Measurements from ENCODE around the gene TTC7B.

Gene TTC7B

GRCh38 chr14:90654831-90655276 lies 161.4 kb downstream of the TTC7B start:
- no peaks in the 10 kb centered on the region for H3K27me3 ChIP-seq (ENCODE audit: insufficient read depth, low read length, poor library complexity)
- no peak overlapping the region for H3K4me2 ChIP-seq (ENCODE audit: insufficient read depth, low read length)
- H3K36me3 ChIP-seq (ENCODE audit: insufficient read depth, low read length), result no peaks in the 10 kb centered on the region
- no peaks in the 10 kb centered on the region for H4K20me1 ChIP-seq (ENCODE audit: insufficient read depth, low read length)
- DNase-seq, result no peak
- no peaks in the 10 kb centered on the region for H3K9me3 ChIP-seq (ENCODE audit: insufficient read depth, low read length, severe bottlenecking)
- H3K27ac ChIP-seq (ENCODE audit: low read length), result no peak overlapping the region
- H3K4me1 ChIP-seq (ENCODE audit: insufficient read depth, low read length), result no peaks in the 10 kb centered on the region
- H3K79me2 ChIP-seq (ENCODE audit: insufficient read depth, low read length), result no peaks in the 10 kb centered on the region
- no peak overlapping the region for H3K9ac ChIP-seq (ENCODE audit: low read depth, low read length)
- no peak overlapping the region for H3K4me3 ChIP-seq (ENCODE audit: low read depth in 1 of 2, low read length in 2 of 2)
- TF ChIP-seq EZH2 (IDR thresholded peaks at IDR 0.05; ENCODE audit: borderline replicate concordance, low read depth, low read length, severe bottlenecking), result no peak
- no peak for TF ChIP-seq CTCF (IDR thresholded peaks at IDR 0.05; ENCODE audit: borderline replicate concordance, extremely low read depth, low read length, poor library complexity, severe bottlenecking)
- ATAC-seq (ENCODE audit: insufficient read depth, low read depth), result no peak
- no peak overlapping the region for H2AFZ ChIP-seq (ENCODE audit: low read depth, low read length)

DNA sequence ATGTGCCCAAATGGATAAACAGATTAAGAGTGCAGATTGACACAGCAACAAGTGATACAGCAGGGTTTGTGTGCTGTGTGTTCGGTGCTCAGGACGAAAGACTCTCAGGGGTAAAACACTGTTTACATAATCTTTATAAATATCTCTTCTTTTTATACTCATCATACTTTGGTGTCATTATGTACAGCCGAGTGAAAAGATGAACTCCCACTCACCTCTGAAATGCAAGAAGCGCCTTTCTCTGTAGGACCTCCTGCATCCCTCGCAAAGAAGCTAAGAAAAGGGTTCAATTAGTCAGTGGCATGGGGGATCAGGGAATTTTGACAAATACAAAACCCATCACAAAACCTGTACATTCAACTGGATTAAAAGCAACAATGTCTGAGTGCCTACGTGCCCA lies 163.6 kb downstream of the TTC7B start:
- Histone ChIP-seq H3K4me3 (ENCODE audit: low read depth in 1 of 2, low read length in 2 of 2) (no peak overlapping the region), H3K9me3 (ENCODE audit: insufficient read depth, low read length, severe bottlenecking) (no peaks in the 10 kb centered on the region), H2AFZ (ENCODE audit: low read depth, low read length) (no peak overlapping the region), H3K4me2 (ENCODE audit: insufficient read depth, low read length) (no peak overlapping the region), H4K20me1 (ENCODE audit: insufficient read depth, low read length) (no peaks in the 10 kb centered on the region), H3K36me3 (ENCODE audit: insufficient read depth, low read length) (no peaks in the 10 kb centered on the region), H3K4me1 (ENCODE audit: insufficient read depth, low read length) (no peaks in the 10 kb centered on the region), H3K79me2 (ENCODE audit: insufficient read depth, low read length) (no peaks in the 10 kb centered on the region), H3K9ac (ENCODE audit: low read depth, low read length) (no peak overlapping the region), H3K27me3 (ENCODE audit: insufficient read depth, low read length, poor library complexity) (no peaks in the 10 kb centered on the region), H3K27ac (ENCODE audit: low read length) (no peak overlapping the region)
- ATAC-seq (ENCODE audit: insufficient read depth, low read depth) (no peak), DNase-seq (no peak)
- TF ChIP-seq EZH2 (IDR thresholded peaks at IDR 0.05; ENCODE audit: borderline replicate concordance, low read depth, low read length, severe bottlenecking), result no peak
- no peak for TF ChIP-seq CTCF (IDR thresholded peaks at IDR 0.05; ENCODE audit: borderline replicate concordance, extremely low read depth, low read length, poor library complexity, severe bottlenecking)

GRCh38 chr14:90651976-90652560 lies 164.2 kb downstream of the TTC7B start:
- ATAC-seq (ENCODE audit: insufficient read depth, low read depth) (no peak), DNase-seq (no peak)

More at GRCh38 chr14:90651976-90652560, 164.2 kb downstream of the TTC7B start:
- Histone ChIP-seq H3K36me3 (ENCODE audit: insufficient read depth, low read length) (no peaks in the 10 kb centered on the region), H3K79me2 (ENCODE audit: insufficient read depth, low read length) (no peaks in the 10 kb centered on the region), H3K4me1 (ENCODE audit: insufficient read depth, low read length) (no peaks in the 10 kb centered on the region), H2AFZ (ENCODE audit: low read depth, low read length) (no peak overlapping the region), H3K4me2 (ENCODE audit: insufficient read depth, low read length) (no peak overlapping the region), H3K27me3 (ENCODE audit: insufficient read depth, low read length, poor library complexity) (no peaks in the 10 kb centered on the region), H4K20me1 (ENCODE audit: insufficient read depth, low read length) (no peaks in the 10 kb centered on the region), H3K27ac (ENCODE audit: low read length) (no peak overlapping the region), H3K4me3 (ENCODE audit: low read depth in 1 of 2, low read length in 2 of 2) (no peak overlapping the region), H3K9me3 (ENCODE audit: insufficient read depth, low read length, severe bottlenecking) (no peaks in the 10 kb centered on the region), H3K9ac (ENCODE audit: low read depth, low read length) (no peak overlapping the region)
- TF ChIP-seq EZH2 (IDR thresholded peaks at IDR 0.05; ENCODE audit: borderline replicate concordance, low read depth, low read length, severe bottlenecking) (no peak), CTCF (IDR thresholded peaks at IDR 0.05; ENCODE audit: borderline replicate concordance, extremely low read depth, low read length, poor library complexity, severe bottlenecking) (no peak)
